Measurements from ENCODE around the gene DYNLRB2.

- no peak for TF ChIP-seq CTCF (IDR thresholded peaks at IDR 0.05)
- no peak for TF ChIP-seq EZH2 (IDR thresholded peaks at IDR 0.05)
- TF ChIP-seq EZH2phosphoT487 (IDR thresholded peaks at IDR 0.05): no peak
These were observed 54.0 kb downstream of the DYNLRB2 start for GRCh38 chr16:80594756-80595155.

All from neural progenitor cell (in vitro differentiated cells).